ENCODE data around the gene NPIPA7.
"Not testable (repeated sequence)": the region's sequence is repeated elsewhere in the genome, so short reads cannot be mapped to it uniquely, and the experiment has no call there.

DNA sequence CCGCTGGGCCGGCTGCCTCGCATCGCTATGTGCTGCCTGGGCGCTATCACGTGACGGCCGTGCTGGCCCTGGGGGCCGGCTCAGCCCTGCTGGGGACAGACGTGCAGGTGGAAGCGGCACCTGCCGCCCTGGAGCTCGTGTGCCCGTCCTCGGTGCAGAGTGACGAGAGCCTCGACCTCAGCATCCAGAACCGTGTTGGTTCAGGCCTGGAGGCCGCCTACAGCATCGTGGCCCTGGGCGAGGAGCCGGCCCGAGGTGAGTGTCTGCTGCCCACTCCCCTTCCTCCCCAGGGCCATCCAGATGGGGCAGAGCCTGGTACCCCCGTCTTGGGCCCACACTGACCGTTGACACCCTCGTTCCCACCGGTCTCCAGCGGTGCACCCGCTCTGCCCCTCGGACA, 21.4 kb upstream of the NPIPA7 start:
- TF ChIP-seq, protein P1, sequence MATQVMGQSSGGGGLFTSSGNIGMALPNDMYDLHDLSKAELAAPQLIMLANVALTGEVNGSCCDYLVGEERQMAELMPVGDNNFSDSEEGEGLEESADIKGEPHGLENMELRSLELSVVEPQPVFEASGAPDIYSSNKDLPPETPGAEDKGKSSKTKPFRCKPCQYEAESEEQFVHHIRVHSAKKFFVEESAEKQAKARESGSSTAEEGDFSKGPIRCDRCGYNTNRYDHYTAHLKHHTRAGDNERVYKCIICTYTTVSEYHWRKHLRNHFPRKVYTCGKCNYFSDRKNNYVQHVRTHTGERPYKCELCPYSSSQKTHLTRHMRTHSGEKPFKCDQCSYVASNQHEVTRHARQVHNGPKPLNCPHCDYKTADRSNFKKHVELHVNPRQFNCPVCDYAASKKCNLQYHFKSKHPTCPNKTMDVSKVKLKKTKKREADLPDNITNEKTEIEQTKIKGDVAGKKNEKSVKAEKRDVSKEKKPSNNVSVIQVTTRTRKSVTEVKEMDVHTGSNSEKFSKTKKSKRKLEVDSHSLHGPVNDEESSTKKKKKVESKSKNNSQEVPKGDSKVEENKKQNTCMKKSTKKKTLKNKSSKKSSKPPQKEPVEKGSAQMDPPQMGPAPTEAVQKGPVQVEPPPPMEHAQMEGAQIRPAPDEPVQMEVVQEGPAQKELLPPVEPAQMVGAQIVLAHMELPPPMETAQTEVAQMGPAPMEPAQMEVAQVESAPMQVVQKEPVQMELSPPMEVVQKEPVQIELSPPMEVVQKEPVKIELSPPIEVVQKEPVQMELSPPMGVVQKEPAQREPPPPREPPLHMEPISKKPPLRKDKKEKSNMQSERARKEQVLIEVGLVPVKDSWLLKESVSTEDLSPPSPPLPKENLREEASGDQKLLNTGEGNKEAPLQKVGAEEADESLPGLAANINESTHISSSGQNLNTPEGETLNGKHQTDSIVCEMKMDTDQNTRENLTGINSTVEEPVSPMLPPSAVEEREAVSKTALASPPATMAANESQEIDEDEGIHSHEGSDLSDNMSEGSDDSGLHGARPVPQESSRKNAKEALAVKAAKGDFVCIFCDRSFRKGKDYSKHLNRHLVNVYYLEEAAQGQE (IDR thresholded peaks at IDR 0.05; ENCODE audit: borderline replicate concordance) = not testable (repeated sequence)
- TF ChIP-seq, protein P2, sequence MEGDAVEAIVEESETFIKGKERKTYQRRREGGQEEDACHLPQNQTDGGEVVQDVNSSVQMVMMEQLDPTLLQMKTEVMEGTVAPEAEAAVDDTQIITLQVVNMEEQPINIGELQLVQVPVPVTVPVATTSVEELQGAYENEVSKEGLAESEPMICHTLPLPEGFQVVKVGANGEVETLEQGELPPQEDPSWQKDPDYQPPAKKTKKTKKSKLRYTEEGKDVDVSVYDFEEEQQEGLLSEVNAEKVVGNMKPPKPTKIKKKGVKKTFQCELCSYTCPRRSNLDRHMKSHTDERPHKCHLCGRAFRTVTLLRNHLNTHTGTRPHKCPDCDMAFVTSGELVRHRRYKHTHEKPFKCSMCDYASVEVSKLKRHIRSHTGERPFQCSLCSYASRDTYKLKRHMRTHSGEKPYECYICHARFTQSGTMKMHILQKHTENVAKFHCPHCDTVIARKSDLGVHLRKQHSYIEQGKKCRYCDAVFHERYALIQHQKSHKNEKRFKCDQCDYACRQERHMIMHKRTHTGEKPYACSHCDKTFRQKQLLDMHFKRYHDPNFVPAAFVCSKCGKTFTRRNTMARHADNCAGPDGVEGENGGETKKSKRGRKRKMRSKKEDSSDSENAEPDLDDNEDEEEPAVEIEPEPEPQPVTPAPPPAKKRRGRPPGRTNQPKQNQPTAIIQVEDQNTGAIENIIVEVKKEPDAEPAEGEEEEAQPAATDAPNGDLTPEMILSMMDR (IDR thresholded peaks at IDR 0.05; ENCODE audit: poor library complexity, severe bottlenecking) = not testable (repeated sequence)
- not testable (repeated sequence) for TF ChIP-seq RAD21 (conservative IDR thresholded peaks at IDR 0.05); POLR2AphosphoS5 (IDR thresholded peaks at IDR 0.05); EZH2 (IDR thresholded peaks at IDR 0.05; ENCODE audit: borderline replicate concordance, insufficient read depth, low read length, poor library complexity, severe bottlenecking); TAF1 (IDR thresholded peaks at IDR 0.05; ENCODE audit: low read depth); SMC3 (conservative IDR thresholded peaks at IDR 0.05; ENCODE audit: poor library complexity); EP300 (conservative IDR thresholded peaks at IDR 0.05; ENCODE audit: poor library complexity, severe bottlenecking)
